MM.1S (cell line): ENCODE results near the gene ETV3L.

ENCODE experiments used
- DNase-seq: peaks from one replicate; pipeline ENCODE4 v3.0.0-alpha.2; 2015
- H2AFZ ChIP-seq: fragments of 300-600 bp; sonication (generic); 2 replicates; pipeline ENCODE4 v1.6.0; 2016; ENCODE audit warnings: antibody characterized with exemption, low read length
- H3F3A ChIP-seq: fragments of 300-600 bp; sonication (generic); 2 replicates; pipeline ENCODE4 v1.6.1; 2016; ENCODE audit warnings: mild to moderate bottlenecking, antibody characterized with exemption, low read length, moderate library complexity, mixed read lengths; ENCODE audit not compliant: insufficient read depth
- H3K27ac ChIP-seq: fragments of 300-600 bp; sonication (generic); 2 replicates; pipeline ENCODE4 v1.5.1; 2016; ENCODE audit warnings: mild to moderate bottlenecking, low read length
- H3K27me3 ChIP-seq: fragments of 300-600 bp; sonication (generic); replicated peaks from 2 replicates; pipeline ENCODE4 v1.6.0; 2016; ENCODE audit warnings: low read length; ENCODE audit not compliant: insufficient read depth
- H3K36me3 ChIP-seq: fragments of 300-600 bp; sonication (generic); replicated peaks from 2 replicates; pipeline ENCODE4 v1.6.1; 2016; ENCODE audit warnings: mild to moderate bottlenecking, low read length, mixed read lengths; ENCODE audit not compliant: insufficient read depth
- H3K4me1 ChIP-seq: fragments of 300-600 bp; sonication (generic); 2 replicates; pipeline ENCODE4 v1.6.1; 2016; ENCODE audit warnings: low read length, mixed read lengths
- H3K4me2 ChIP-seq: fragments of 300-600 bp; sonication (generic); 2 replicates; pipeline ENCODE4 v1.6.0; 2016; ENCODE audit warnings: low read depth, low read length
- H3K4me3 ChIP-seq: fragments of 300-600 bp; sonication (generic); 2 replicates; pipeline ENCODE4 v1.5.1; 2016; ENCODE audit warnings: low read length, mixed read lengths
- H3K79me2 ChIP-seq: fragments of 300-600 bp; sonication (generic); 2 replicates; pipeline ENCODE4 v1.6.1; 2016; ENCODE audit warnings: mixed run types, low read length, mixed read lengths
- H3K9ac ChIP-seq: fragments of 300-600 bp; sonication (generic); 2 replicates; pipeline ENCODE4 v1.6.1; 2016; ENCODE audit warnings: low read length, mixed read lengths
- H3K9me2 ChIP-seq: fragments of 300-600 bp; sonication (generic); replicated peaks from 2 replicates; pipeline ENCODE4 v1.6.1; 2016; ENCODE audit warnings: mild to moderate bottlenecking, low read length, mixed read lengths; ENCODE audit not compliant: insufficient read depth
- H3K9me3 ChIP-seq: fragments of 300-600 bp; sonication (generic); replicated peaks from 2 replicates; pipeline ENCODE4 v1.6.1; 2016; ENCODE audit warnings: mild to moderate bottlenecking, low read length, mixed read lengths; ENCODE audit not compliant: insufficient read depth
- H4K20me1 ChIP-seq: fragments of 300-600 bp; sonication (generic); 2 replicates; pipeline ENCODE4 v1.6.1; 2016; ENCODE audit warnings: mild to moderate bottlenecking, low read length, moderate library complexity, mixed read lengths; ENCODE audit not compliant: insufficient read depth
- EZH2 ChIP-seq: fragments of 300-600 bp; sonication (generic); optimal IDR thresholded peaks from 2 replicates; pipeline ENCODE3; 2017; ENCODE audit warnings: low read depth, mild to moderate bottlenecking, antibody characterized with exemption, low read length, mixed read lengths
- EZH2phosphoT487 ChIP-seq: fragments of 300-600 bp; sonication (generic); IDR thresholded peaks from 2 replicates; pipeline ENCODE4 v1.6.1; 2018; ENCODE audit warnings: antibody characterized with exemption, low read length
- TF ChIP-seq, protein P1 (sequence below): fragments of 300-600 bp; sonication (generic); IDR thresholded peaks from 2 replicates; pipeline ENCODE4 v1.5.1; 2016; ENCODE audit warnings: antibody characterized with exemption, low read length, mixed read lengths

ETV3L gene

DNA sequence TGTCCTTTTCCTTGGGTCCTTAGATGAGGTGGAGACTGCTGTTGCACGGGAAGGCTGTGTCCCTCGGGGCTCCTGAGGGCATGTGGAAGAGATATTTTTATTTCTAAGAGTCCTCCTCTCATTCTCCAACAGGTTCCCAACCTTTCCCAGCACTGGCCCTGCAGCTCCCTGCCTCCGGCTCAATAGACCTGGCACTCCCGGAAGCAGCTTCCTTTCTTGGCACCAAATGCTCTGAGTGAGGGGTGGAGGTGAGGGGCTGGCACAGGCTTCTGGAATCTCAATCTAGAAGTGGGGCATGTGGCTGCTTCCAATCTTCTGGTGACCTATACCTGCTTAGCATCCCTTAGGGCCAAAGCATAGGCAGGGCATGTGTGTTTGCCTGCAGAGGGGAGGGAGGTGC, 4.5 kb downstream of the ETV3L start:
- H3K79me2 ChIP-seq = no peaks in the 10 kb centered on the region
- no peaks in the 10 kb centered on the region for H3K27me3 ChIP-seq
- no peak overlapping the region for H3K9ac ChIP-seq
- no peaks in the 10 kb centered on the region for H3K4me1 ChIP-seq
- H3K4me3 ChIP-seq = no peak overlapping the region
- H3K27ac ChIP-seq = no peak overlapping the region
- no peaks in the 10 kb centered on the region for H3K9me3 ChIP-seq
- H2AFZ ChIP-seq = no peak overlapping the region
- no peaks in the 10 kb centered on the region for H3K9me2 ChIP-seq
- no peak overlapping the region for H3K4me2 ChIP-seq
- H4K20me1 ChIP-seq = no peaks in the 10 kb centered on the region
- DNase-seq = no peak
- H3K36me3 ChIP-seq = no peaks in the 10 kb centered on the region
- H3F3A ChIP-seq = no peaks in the 10 kb centered on the region
- no peak for TF ChIP-seq EZH2
- TF ChIP-seq EZH2phosphoT487 = no peak
- TF ChIP-seq, protein P1, sequence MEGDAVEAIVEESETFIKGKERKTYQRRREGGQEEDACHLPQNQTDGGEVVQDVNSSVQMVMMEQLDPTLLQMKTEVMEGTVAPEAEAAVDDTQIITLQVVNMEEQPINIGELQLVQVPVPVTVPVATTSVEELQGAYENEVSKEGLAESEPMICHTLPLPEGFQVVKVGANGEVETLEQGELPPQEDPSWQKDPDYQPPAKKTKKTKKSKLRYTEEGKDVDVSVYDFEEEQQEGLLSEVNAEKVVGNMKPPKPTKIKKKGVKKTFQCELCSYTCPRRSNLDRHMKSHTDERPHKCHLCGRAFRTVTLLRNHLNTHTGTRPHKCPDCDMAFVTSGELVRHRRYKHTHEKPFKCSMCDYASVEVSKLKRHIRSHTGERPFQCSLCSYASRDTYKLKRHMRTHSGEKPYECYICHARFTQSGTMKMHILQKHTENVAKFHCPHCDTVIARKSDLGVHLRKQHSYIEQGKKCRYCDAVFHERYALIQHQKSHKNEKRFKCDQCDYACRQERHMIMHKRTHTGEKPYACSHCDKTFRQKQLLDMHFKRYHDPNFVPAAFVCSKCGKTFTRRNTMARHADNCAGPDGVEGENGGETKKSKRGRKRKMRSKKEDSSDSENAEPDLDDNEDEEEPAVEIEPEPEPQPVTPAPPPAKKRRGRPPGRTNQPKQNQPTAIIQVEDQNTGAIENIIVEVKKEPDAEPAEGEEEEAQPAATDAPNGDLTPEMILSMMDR = no peak

DNA sequence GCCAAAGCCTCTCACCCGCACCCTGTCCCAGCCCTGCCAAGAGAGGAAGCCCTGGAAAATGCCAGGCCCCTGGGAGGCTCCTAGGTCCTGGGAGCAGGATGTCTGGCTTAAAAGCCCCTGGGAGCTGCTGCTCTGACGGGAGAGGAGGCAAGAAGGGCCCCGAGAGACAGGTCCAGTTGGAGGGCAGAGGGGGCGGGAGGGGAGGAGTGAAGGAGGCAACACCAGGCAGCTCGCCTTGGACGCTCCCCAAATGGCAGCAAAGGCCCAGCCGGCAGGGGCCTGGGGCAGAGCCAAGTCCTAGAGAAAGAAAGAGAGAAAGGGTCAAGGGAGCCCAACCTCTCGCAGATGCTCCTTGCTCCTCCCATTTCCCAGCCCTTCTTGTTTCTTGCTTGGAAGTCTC, 6.8 kb downstream of the ETV3L start:
- no peak for DNase-seq
- H2AFZ ChIP-seq = no peak overlapping the region
- TF ChIP-seq, protein P1 = no peak
- no peak for TF ChIP-seq EZH2
- no peak for TF ChIP-seq EZH2phosphoT487
- no peak overlapping the region for H3K4me3 ChIP-seq
- H3K79me2 ChIP-seq = no peaks in the 10 kb centered on the region
- H3F3A ChIP-seq = no peaks in the 10 kb centered on the region
- no peaks in the 10 kb centered on the region for H4K20me1 ChIP-seq
- no peak overlapping the region for H3K27ac ChIP-seq
- no peak overlapping the region for H3K9ac ChIP-seq
- H3K4me2 ChIP-seq = no peak overlapping the region
- no peaks in the 10 kb centered on the region for H3K27me3 ChIP-seq
- no peaks in the 10 kb centered on the region for H3K9me3 ChIP-seq
- H3K9me2 ChIP-seq = no peaks in the 10 kb centered on the region
- H3K36me3 ChIP-seq = no peaks in the 10 kb centered on the region
- H3K4me1 ChIP-seq = no peaks in the 10 kb centered on the region

DNA sequence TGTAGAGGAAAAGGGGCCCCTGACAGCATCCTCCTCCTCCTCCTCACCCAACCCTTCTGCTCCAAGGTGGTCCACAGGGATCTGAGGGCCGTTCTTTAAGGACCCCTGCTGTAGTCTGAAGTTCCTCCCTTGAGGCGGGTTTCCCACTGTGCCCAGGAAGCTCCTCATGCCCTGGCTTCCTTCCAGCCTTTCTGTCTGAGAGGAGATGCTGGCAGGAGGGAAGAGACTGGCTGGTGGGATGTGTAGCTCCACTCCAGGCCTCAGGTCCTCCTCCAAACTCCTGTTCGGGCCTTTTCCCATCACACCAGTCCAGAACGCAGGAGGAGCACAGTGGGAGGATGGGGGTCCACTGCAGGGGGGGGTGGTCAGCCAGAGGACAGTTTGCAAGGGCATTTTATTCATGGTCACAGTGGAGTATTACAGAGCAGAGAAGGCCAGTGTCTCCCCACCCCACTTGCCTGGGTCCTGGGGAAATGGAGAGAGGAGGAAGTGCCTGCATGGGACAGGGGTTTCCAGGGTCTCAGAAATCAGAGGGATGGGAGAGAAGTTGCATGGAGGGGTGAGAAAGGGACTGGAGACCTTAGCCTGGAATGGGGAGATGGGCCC, 7.8 kb downstream of the ETV3L start:
- H3K27me3 ChIP-seq = no peaks in the 10 kb centered on the region
- H3K4me1 ChIP-seq = no peaks in the 10 kb centered on the region
- no peaks in the 10 kb centered on the region for H3K9me2 ChIP-seq
- no peak overlapping the region for H2AFZ ChIP-seq
- no peak for TF ChIP-seq EZH2
- TF ChIP-seq EZH2phosphoT487 = no peak
- TF ChIP-seq, protein P1 = no peak
- DNase-seq = peak; percentile 1
- H3K9ac ChIP-seq = no peak overlapping the region
- H3K36me3 ChIP-seq = no peaks in the 10 kb centered on the region
- no peak overlapping the region for H3K4me3 ChIP-seq
- no peak overlapping the region for H3K4me2 ChIP-seq
- no peaks in the 10 kb centered on the region for H3K9me3 ChIP-seq
- H3F3A ChIP-seq = no peaks in the 10 kb centered on the region
- H3K27ac ChIP-seq = no peak overlapping the region
- no peaks in the 10 kb centered on the region for H3K79me2 ChIP-seq
- no peaks in the 10 kb centered on the region for H4K20me1 ChIP-seq
